A673 (cell line): ENCODE results near the gene GLRA3. TPM values are rescaled to one million over a fixed set of nuclear protein-coding genes. Genes with fewer than 3 reads are reported as not detected.

Source experiments
- BruUV-seq: library from RNA; stranded (reverse); fragments of 400-500 nt; replicated peaks from 2 replicates; lab custom pipeline; 2021; lab: Mats Ljungman, UMichigan
- CTCF ChIA-PET: fragments of 300-600 bp; sonication (Branson Sonifier 250); formaldehyde crosslinking; loops from one replicate; lab custom pipeline; 2022; ENCODE audit warnings: antibody characterized with exemption; lab: Charles Lee
- POLR2A ChIA-PET: fragments of 300-600 bp; sonication (Branson Sonifier 250); formaldehyde crosslinking; loops from one replicate; lab custom pipeline; 2022; ENCODE audit warnings: antibody characterized with exemption; ENCODE audit not compliant: low non-redundant PET; lab: Charles Lee
- DNase-seq: peaks from one replicate; pipeline ENCODE4 v3.0.0-alpha.2; 2015; ENCODE audit warnings: low spot score
- H3K27ac ChIP-seq: fragments of 200-600 bp; sonication (generic); 2 replicates; pipeline ENCODE4 v1.5.1; 2016; ENCODE audit warnings: mixed run types, low read depth, mild to moderate bottlenecking, mixed read lengths, antibody characterized with exemption, low read length; ENCODE audit not compliant: poor library complexity, severe bottlenecking
- H3K27me3 ChIP-seq: fragments of 200-600 bp; sonication (generic); replicated peaks from 2 replicates; pipeline ENCODE4 v1.6.1; 2017; ENCODE audit warnings: mixed run types, low read depth, mild to moderate bottlenecking, mixed read lengths, antibody characterized with exemption, low read length; ENCODE audit not compliant: insufficient read depth, poor library complexity
- H3K36me3 ChIP-seq: fragments of 200-600 bp; sonication (generic); 2 replicates; pipeline ENCODE4 v1.6.1; 2016; ENCODE audit warnings: mixed run types, mild to moderate bottlenecking, mixed read lengths, antibody characterized with exemption, low read length; ENCODE audit not compliant: insufficient read depth, poor library complexity, severe bottlenecking
- H3K4me1 ChIP-seq: fragments of 200-600 bp; sonication (generic); 2 replicates; pipeline ENCODE4 v1.6.1; 2017; ENCODE audit warnings: mixed run types, mild to moderate bottlenecking, mixed read lengths, antibody characterized with exemption, low read length; ENCODE audit not compliant: insufficient read depth, poor library complexity, severe bottlenecking
- H3K4me3 ChIP-seq: fragments of 200-600 bp; sonication (generic); 2 replicates; pipeline ENCODE4 v1.5.1; 2016; ENCODE audit warnings: low read depth, mixed run types, mild to moderate bottlenecking, mixed read lengths, low read length; ENCODE audit not compliant: poor library complexity, severe bottlenecking
- H3K9me3 ChIP-seq: fragments of 200-600 bp; sonication (generic); 2 replicates; pipeline ENCODE4 v1.6.1; 2016; ENCODE audit warnings: mixed run types, low read depth, mild to moderate bottlenecking, mixed read lengths, antibody characterized with exemption, low read length; ENCODE audit not compliant: poor library complexity, severe bottlenecking
- CTCF ChIP-seq: fragments of 300-800, 200-600 bp; sonication (generic); conservative IDR thresholded peaks from 2 replicates; pipeline ENCODE4 v1.5.1; 2017; ENCODE audit warnings: low read depth, mild to moderate bottlenecking, antibody characterized with exemption, low read length, moderate library complexity, mixed read lengths
- EZH2 ChIP-seq: fragments of 200-600 bp; sonication (generic); IDR thresholded peaks from 2 replicates; pipeline ENCODE4 v1.6.1; 2017; ENCODE audit warnings: borderline replicate concordance, low read depth, mild to moderate bottlenecking, mixed read lengths, antibody characterized with exemption, low read length; ENCODE audit not compliant: poor library complexity, severe bottlenecking
- intact Hi-C: fragments of 100-400 bp; cut with micrococcal nuclease; formaldehyde crosslinking; loops from one replicate; pipeline ENCODE4 v1.10.0; 2022; ENCODE audit not compliant: unreplicated experiment
- total RNA-seq: library from RNA; stranded (reverse); gene quantifications from 2 replicates; pipeline ENCODE4 v1.2.3, GENCODE V29; 2021

The GLRA3 gene
- total RNA-seq, 1 experiment from 2014 or later = 0.06 TPM

GRCh38 chr4:174628191-174628590 is 200.9 kb downstream of the GLRA3 start:
- no peak overlapping the region for H3K27ac ChIP-seq
- CTCF ChIA-PET = no interaction called here
- no peaks in the 10 kb centered on the region for H3K36me3 ChIP-seq
- DNase-seq = no peak
- H3K4me3 ChIP-seq = no peak overlapping the region
- POLR2A ChIA-PET = no interaction called here
- intact Hi-C loops = no loop called here
- no peaks in the 10 kb centered on the region for H3K27me3 ChIP-seq
- no TSS peak for BruUV-seq
- TF ChIP-seq EZH2 = no peak
- no peak for TF ChIP-seq CTCF
- no peaks in the 10 kb centered on the region for H3K9me3 ChIP-seq
- peaks cover 7% of the 10 kb centered on the region for H3K4me1 ChIP-seq

- Histone ChIP-seq H3K36me3 (no peaks in the 10 kb centered on the region), H3K4me1 (peaks cover 7% of the 10 kb centered on the region), H3K9me3 (no peaks in the 10 kb centered on the region), H3K27me3 (no peaks in the 10 kb centered on the region), H3K27ac (no peak overlapping the region), H3K4me3 (no peak overlapping the region)
- CTCF ChIA-PET = no interaction called here
- intact Hi-C loops = no loop called here
- no TSS peak for BruUV-seq
- POLR2A ChIA-PET = no interaction called here
- TF ChIP-seq CTCF = no peak
- no peak for TF ChIP-seq EZH2
- DNase-seq = no peak
Observed at GRCh38 chr4:174627473-174627872, 201.6 kb downstream of the GLRA3 start.

GRCh38 chr4:174626342-174627008 is 202.6 kb downstream of the GLRA3 start:
- H3K27me3 ChIP-seq = no peaks in the 10 kb centered on the region
- BruUV-seq = no TSS peak
- POLR2A ChIA-PET = no interaction called here
- H3K4me1 ChIP-seq = peaks cover under 1% of the 10 kb centered on the region
- H3K9me3 ChIP-seq = no peaks in the 10 kb centered on the region
- H3K36me3 ChIP-seq = no peaks in the 10 kb centered on the region
- TF ChIP-seq EZH2 (no peak), CTCF (no peak)
- CTCF ChIA-PET = no interaction called here
- intact Hi-C loops = no loop called here
- no peak overlapping the region for H3K4me3 ChIP-seq
- DNase-seq = no peak
- no peak overlapping the region for H3K27ac ChIP-seq
